GM12891 (cell line): ENCODE results near the gene KCNMA1.
"Not testable (repeated sequence)": the region's sequence is repeated elsewhere in the genome, so short reads cannot be mapped to it uniquely, and the experiment has no call there.

Experiments used
- PAX5 ChIP-seq: IDR thresholded peaks from 2 replicates; pipeline ENCODE4 v1.6.1; 2011; ENCODE audit warnings: low read length, moderate library complexity, mild to moderate bottlenecking; ENCODE audit not compliant: insufficient read depth, severe bottlenecking
- POLR2A ChIP-seq: IDR thresholded peaks from 2 replicates; pipeline ENCODE4 v1.6.1; 2011; ENCODE audit warnings: low read depth, low read length, control low read depth
- POLR2AphosphoS5 ChIP-seq: IDR thresholded peaks from 2 replicates; pipeline ENCODE4 v1.6.1; 2011; ENCODE audit warnings: low read depth, low read length, control low read depth
- SPI1 ChIP-seq: IDR thresholded peaks from 2 replicates; pipeline ENCODE4 v1.6.1; 2011; ENCODE audit warnings: low read depth, low read length, control low read depth
- TAF1 ChIP-seq: IDR thresholded peaks from 2 replicates; pipeline ENCODE4 v1.6.1; 2011; ENCODE audit warnings: low read depth, low read length, control low read depth

DNA sequence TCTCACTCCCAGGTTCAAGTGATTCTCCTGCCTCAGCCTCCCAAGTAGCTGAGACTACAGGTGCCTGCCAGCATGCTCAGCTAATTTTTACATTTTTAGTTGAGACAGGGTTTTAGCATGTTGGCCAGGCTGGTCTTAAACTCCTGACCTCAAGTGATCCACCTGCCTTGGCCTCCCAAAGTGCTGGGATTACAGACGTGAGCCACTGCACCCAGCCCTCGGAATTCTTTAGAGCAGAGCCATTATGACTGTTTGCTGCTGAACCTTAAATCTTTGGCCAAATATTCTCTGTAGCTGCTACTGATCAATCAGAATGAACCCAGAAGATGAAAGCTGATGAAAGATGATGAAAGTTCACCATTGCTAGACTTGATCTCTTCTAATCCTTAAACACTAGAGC lies 249.9 kb downstream of the KCNMA1 start:
- TF ChIP-seq POLR2A, POLR2AphosphoS5, TAF1, PAX5, SPI1: not testable (repeated sequence)
